GM18909 (cell line): ENCODE results near the gene ABI1.
"Not testable (repeated sequence)": the region's sequence is repeated elsewhere in the genome, so short reads cannot be mapped to it uniquely, and the experiment has no call there.

Source experiments
- ATAC-seq: cut with Tn5 transposase; IDR thresholded peaks from one replicate; pipeline ENCODE4 v1.9.1; 2021; ENCODE audit warnings: mild to moderate bottlenecking; ENCODE audit not compliant: unreplicated experiment, poor library complexity

Gene ABI1

DNA sequence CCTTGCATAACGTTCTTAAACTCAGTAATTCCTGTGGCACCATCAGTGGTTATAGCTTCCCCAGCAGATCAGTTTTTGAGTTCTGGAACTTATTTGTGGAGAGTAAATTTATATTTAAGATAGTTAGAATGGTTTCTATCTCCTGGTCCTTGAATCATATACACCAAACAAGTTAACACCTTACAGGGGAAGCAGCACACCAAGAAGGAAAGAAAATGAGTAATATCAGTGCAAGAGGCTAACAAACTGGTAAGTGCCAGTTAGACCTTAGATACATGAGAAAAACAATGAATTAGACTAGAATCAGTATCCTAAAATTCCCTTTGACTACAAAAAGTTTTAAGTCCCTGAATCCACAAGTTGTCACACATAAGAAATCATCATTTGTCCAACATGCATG lies 54.2 kb downstream of the ABI1 start:
- ATAC-seq, result no peak

DNA sequence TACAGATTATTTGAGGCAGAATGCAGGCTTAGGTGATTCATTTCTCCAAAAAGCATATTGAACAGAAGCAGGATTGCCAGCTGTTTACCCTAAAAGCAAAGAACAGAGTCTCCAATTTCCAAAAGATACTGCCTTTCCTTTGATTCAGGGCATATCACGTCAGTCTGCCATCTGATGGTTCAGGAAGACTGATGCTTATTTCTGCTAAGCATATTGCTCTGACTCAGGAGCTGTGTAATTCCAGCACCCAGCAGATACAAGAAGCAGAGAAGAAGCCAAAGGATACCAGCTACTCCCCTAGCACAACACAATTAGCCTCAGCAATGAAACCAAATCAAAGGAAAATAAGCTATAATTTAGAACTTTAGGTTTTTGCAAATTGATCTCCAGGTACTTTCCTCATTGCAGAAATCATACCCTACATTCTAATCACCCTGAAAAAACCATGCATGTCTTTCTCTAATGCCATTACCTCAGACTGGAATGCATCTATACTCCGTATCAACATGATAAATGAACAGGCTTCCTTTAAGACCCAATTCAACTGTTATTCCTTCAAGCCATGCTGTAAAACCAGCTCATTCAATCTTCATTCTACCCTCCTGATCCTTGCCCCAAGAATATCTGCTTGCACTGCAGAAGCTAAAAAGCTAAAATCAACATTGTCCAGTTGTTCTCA lies 55.1 kb downstream of the ABI1 start:
- ATAC-seq, result no peak

GRCh38 chr10:26804418-26805393 lies 56.1 kb downstream of the ABI1 start:
- ATAC-seq, result no peak

GRCh38 chr10:26803849-26804248 lies 56.9 kb downstream of the ABI1 start:
- no peak for ATAC-seq

- no peak for ATAC-seq
Measured at GRCh38 chr10:26802527-26802926, 58.2 kb downstream of the ABI1 start.

DNA sequence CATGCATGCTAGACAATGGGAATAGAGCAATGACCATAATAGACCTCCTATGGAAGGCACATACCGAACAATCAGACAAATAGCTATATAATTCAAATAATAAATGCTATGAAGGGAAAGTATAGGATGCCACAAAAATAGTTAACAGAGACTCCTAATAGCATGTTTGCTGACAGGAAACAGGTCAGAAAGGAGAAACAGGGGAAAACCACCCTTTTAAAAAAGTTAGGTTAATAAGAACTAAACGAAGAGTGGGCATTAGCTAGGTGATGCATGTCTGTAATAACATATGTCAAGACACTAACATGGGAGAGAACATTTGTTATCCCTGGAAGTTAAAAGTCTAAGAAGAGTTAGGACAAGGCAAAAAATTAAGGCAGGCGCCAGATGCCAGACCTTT lies 58.9 kb downstream of the ABI1 start:
- no peak for ATAC-seq

DNA sequence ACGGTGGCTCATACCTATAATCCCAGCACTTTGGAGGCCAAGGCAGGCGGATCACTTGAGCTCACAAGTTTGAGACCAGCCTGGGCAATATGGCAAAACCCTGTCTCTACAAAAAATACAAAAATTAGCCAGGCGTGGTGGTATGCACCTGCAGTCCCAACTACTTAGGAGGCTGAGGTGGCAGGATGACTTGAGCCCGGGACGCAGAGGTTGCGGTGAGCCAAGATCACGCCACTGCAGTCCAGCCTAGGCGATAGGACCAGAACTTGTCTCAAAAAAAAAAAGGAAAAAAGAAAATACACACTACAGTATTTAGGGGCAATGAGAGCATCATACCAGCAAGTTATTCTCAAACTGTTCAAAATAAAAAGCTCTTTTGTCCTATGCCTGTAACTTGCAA lies 59.5 kb downstream of the ABI1 start:
- ATAC-seq, result no peak

DNA sequence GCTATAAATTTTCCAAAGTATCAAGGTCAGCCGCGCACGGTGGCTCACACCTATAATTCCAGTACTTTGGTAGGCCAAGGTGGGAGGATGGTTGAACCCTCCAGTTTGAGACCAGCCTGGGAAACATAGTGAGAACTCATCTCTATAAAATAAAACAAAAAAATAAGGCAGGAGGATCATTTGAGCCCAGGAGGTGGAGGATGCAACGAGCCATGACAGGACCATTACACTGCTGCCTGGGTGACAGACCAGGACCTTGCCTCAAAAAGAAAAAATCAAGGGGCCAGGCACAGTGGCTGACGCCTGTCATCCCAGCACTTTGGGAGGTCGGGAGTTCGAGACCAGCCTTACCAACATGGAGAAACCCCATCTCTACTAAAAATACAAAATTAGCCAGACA lies 60.3 kb downstream of the ABI1 start:
- no peak for ATAC-seq

DNA sequence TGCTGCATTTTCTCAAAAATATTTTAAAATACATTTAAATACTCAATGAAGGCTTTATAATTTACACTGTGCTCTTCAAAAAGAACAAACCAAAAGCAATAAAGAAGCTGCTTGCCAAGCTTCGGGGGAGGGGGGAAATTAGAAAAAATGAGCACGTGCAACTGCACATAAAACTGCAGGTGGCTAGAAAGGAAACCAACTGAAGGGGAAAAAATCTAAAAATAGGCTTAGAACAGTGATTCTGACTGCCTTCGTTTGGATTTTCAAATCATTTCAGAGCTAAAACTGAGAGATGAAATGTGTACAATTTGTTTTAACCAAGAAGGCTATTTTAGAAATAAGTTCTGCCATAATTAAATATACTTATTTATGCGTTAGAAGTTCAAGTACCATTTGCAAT lies 61.4 kb downstream of the ABI1 start:
- no peak for ATAC-seq

- no peak for ATAC-seq
Measured at GRCh38 chr10:26798298-26798697, 62.5 kb downstream of the ABI1 start.

- ATAC-seq, result no peak
Measured at GRCh38 chr10:26797340-26797739, 63.4 kb downstream of the ABI1 start.

- ATAC-seq, result no peak
Measured at GRCh38 chr10:26792758-26793495, 67.8 kb downstream of the ABI1 start.

DNA sequence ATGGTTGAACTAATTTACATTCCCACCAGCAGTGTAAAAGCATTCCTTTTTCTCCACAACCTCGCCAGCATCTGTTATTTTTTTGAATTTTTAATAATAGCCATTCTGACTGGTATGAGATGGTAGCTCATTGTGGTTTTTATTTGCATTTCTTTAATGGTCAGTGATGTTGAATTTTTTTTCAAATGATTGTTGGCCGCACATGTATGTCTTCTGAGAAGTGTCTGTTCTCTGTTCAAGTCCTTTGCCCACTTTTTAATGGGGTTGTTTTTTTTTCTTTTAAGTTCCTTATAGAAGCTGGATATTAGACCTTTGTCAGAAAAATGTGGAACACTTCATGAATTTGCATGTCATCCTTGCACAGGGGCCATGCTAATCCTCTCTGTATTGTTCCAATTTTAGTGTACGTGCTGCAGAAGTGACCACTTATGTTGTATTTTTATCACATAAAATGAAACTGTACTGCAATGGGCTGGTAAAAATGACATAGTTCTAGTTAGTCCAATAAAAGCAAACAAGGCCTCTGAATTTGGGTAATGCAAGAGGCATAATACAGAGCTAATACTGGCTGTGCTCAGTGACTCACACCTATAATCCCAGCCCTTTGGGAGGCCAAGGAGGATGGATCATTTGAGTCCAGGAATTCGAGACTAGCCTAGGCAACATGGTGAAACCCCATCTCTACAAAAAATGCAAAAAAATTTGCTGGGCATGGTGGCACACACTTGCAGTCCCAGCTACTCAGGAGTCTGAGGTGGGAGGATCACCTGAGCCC lies 70.3 kb downstream of the ABI1 start:
- no peak for ATAC-seq

DNA sequence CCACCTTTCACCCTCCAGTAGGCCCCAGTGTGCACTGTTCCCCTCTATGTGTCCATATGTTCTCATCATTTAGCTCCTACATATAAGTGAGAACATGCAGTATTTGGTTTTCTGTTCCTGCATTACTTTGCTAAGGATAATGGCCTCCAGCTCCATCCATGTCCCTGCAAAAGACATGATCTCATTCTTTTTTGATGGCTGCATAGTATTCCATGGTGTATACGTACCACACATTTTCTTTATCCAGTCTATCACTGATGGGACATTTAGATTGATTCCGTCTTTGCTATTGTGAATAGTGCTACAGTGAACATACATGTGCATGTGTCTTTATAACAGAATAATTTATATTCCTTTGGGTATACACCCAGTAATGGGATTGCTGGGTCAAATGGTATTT lies 71.0 kb downstream of the ABI1 start:
- ATAC-seq, result not testable (repeated sequence)

DNA sequence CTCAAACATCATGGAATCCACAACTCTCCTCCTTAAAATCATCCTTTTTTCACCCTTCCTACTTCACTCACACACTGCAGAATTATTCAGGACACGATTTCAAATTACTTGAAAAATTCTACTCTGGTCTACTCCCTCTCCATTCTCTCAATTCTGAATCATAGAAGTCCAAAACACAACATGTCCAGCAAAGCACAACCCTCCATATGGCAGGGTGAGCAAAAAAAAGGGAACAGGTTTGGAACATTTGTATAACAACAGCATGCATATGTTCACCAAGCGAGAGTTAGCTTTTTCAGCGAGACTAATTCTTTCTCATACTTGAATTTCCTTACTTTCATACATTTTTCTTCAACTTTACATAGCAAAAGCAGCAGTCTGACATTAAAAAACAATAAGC lies 73.4 kb downstream of the ABI1 start:
- ATAC-seq, result no peak

DNA sequence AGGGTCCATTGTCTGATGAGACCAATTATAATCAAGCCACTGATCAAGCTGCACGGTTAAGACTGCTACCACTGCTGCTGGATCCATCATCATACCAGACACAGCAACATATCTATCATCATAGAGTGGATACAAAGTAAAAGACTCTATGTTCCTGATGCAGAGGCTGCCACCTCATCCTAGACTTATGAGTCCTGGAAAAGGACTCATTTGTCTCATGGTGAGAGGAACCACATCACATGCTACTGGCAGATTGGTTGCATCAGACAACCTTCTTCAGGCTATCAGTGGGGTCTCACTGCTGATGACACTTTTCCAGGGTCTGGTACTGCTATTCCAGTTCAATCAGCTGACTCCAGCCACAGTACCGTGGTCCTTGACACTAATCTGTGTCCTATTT lies 79.0 kb downstream of the ABI1 start:
- peak; percentile 7 for ATAC-seq

- peak; percentile 65 for ATAC-seq
Measured at GRCh38 chr10:26780793-26781601, 79.8 kb downstream of the ABI1 start.

DNA sequence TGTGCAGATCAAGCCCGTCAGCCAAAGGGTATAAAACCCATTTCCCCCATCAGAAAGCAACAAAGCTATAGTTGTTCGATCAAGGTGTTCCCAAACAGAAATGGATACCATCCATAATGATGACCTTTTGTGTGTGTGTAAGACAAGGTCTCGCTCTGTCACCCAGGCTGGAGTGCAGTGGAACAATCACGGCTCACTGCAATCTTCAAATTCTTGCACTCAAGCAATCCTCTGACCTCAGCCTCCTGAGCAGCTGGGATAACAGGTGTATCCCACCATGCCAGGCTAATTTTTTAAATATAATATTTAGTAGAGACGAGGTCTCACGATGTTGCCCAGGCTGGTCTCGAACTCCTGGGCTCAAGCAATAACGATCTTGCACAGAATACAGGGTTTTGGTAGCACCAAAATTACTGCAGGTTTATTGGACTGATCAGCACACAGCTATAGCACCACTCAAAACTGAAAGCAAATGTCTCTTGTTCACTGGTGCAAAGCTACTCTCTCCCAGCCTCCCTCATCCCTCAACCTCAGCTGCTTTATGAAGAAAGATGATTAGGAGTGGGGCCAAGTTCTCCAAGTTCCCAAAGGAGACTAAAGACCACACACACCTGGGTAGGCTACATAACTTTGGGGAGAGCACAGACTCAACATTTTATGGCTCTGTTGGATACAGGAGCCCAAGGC lies 80.5 kb downstream of the ABI1 start:
- peak; percentile 37 for ATAC-seq
